ENCODE measurements around the gene CNTN6.

Gene CNTN6

DNA sequence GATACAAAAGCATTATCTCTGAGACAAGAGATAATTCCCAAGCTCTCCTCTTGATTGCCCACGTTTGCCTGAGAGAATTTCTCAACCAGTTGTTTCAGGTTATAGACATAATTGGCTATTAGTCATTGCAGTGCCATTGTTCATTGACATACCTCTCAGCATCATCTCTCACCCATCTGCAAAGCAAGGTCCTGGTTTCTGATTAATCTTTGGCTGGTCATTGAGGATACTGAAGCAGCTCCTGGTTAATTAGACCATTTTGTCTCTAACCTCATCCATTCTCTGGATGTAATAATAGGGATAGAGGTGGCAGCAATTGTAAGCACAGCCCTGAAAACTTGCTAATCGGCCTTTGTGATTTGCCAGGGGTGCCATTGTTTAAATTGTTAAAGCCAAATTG is 104.2 kb downstream of the CNTN6 start:
- H3K9ac ChIP-seq (ENCODE audit: low read length in 5 of 5) = no peak overlapping the region
- no peak overlapping the region for H3K4me3 ChIP-seq (ENCODE audit: low read depth in 1 of 5, low read length in 5 of 5)
- no peaks in the 10 kb centered on the region for H3K36me3 ChIP-seq (ENCODE audit: control insufficient read depth in 5 of 5, insufficient read depth in 5 of 5, low read length in 5 of 5)
- peaks cover 0 to 12% (median 0%) of the 10 kb centered on the region in 5 donors for H3K4me1 ChIP-seq (ENCODE audit: control insufficient read depth in 5 of 5, insufficient read depth in 5 of 5, low read length in 5 of 5)
- no peak overlapping the region for H3K27ac ChIP-seq (ENCODE audit: low read depth, low read length)
- no peaks in the 10 kb centered on the region for H3K9me3 ChIP-seq (ENCODE audit: control insufficient read depth in 5 of 5, low read length in 5 of 5)
- H3K27me3 ChIP-seq (ENCODE audit: control insufficient read depth in 5 of 5, insufficient read depth in 4 of 5, low read length in 5 of 5) = no peaks in the 10 kb centered on the region

DNA sequence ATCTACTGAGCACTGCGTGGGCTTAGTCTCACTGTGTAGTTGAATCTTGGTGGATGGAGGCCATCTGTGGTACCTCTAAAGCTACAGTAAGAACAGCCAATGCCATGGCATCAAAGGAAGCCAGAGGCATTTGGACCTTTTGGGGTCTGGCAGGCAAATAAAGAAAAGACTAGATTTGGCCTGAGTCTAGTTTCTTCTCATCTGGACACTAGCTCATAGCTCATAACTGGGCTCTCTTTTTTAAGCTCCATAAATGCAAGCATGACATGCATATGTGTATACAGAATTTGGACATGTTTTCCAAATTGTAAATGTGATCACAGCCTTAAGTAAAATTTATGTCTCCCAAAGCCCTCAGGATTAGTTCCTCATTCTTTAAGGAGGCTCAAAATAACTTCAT is 107.5 kb downstream of the CNTN6 start:
- no peak overlapping the region for H3K9ac ChIP-seq (ENCODE audit: low read length in 5 of 5)
- no peak overlapping the region for H3K4me3 ChIP-seq (ENCODE audit: low read depth in 1 of 5, low read length in 5 of 5)
- no peak overlapping the region for H3K27ac ChIP-seq (ENCODE audit: low read depth, low read length)
- no peaks in the 10 kb centered on the region for H3K36me3 ChIP-seq (ENCODE audit: control insufficient read depth in 5 of 5, insufficient read depth in 5 of 5, low read length in 5 of 5)
- peaks cover 0 to 12% (median 0%) of the 10 kb centered on the region in 5 donors for H3K4me1 ChIP-seq (ENCODE audit: control insufficient read depth in 5 of 5, insufficient read depth in 5 of 5, low read length in 5 of 5)
- H3K27me3 ChIP-seq (ENCODE audit: control insufficient read depth in 5 of 5, insufficient read depth in 4 of 5, low read length in 5 of 5) = no peaks in the 10 kb centered on the region
- H3K9me3 ChIP-seq (ENCODE audit: control insufficient read depth in 5 of 5, low read length in 5 of 5) = no peaks in the 10 kb centered on the region

DNA sequence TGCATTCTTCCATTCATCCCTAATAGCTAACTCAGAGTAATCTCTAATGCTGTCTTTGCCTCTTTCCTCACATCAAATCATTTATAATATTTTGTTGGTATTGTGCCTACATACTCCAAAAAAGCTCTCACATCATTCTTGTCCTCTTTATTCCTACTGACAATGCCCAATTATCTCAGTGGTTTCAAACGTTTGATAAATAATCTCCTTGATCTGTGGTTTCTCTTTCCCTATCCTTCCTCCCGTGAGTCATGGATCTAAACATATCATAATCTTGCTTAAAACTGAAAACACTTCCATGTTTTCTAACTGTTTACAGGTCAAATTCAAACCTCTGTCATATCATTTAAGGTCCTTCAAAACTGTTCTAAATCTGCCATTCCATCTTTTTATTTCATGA is 115.1 kb downstream of the CNTN6 start:
- H3K9me3 ChIP-seq (ENCODE audit: control insufficient read depth in 5 of 5, low read length in 5 of 5) = no peaks in the 10 kb centered on the region
- H3K36me3 ChIP-seq (ENCODE audit: control insufficient read depth in 5 of 5, insufficient read depth in 5 of 5, low read length in 5 of 5) = no peaks in the 10 kb centered on the region
- H3K9ac ChIP-seq (ENCODE audit: low read length in 5 of 5) = no peak overlapping the region
- H3K4me1 ChIP-seq (ENCODE audit: control insufficient read depth in 5 of 5, insufficient read depth in 5 of 5, low read length in 5 of 5) = no peaks in the 10 kb centered on the region
- no peak overlapping the region for H3K4me3 ChIP-seq (ENCODE audit: low read depth in 1 of 5, low read length in 5 of 5)
- H3K27me3 ChIP-seq (ENCODE audit: control insufficient read depth in 5 of 5, insufficient read depth in 4 of 5, low read length in 5 of 5) = no peaks in the 10 kb centered on the region
- no peak overlapping the region for H3K27ac ChIP-seq (ENCODE audit: low read depth, low read length)

DNA sequence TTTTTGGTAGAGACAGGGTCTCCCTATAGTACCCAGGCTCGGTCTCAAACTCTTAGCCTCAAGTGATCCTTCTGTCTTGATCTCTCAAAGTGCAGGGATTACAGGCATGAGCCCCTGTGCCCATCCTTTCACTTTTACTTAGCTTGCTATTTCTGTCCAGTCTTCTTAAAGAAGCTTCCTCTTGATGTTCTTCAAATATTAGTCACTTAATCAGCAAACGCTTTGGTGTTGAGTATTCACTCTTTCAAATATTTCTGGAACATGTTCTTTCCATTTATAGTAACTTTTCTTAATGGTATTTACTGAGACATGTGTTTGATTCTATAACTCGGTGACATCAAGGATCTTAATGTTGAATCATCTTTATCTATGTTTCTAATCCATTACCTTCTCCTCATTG is 122.1 kb downstream of the CNTN6 start:
- Histone ChIP-seq H3K36me3 (ENCODE audit: control insufficient read depth in 5 of 5, insufficient read depth in 5 of 5, low read length in 5 of 5) (no peaks in the 10 kb centered on the region), H3K9me3 (ENCODE audit: control insufficient read depth in 5 of 5, low read length in 5 of 5) (no peaks in the 10 kb centered on the region), H3K4me1 (ENCODE audit: control insufficient read depth in 5 of 5, insufficient read depth in 5 of 5, low read length in 5 of 5) (no peaks in the 10 kb centered on the region), H3K27me3 (ENCODE audit: control insufficient read depth in 5 of 5, insufficient read depth in 4 of 5, low read length in 5 of 5) (no peaks in the 10 kb centered on the region), H3K4me3 (ENCODE audit: low read depth in 1 of 5, low read length in 5 of 5) (no peak overlapping the region), H3K27ac (ENCODE audit: low read depth, low read length) (no peak overlapping the region), H3K9ac (ENCODE audit: low read length in 5 of 5) (no peak overlapping the region)

GRCh38 chr3:1216856-1217255 is 124.0 kb downstream of the CNTN6 start:
- no peaks in the 10 kb centered on the region for H3K4me1 ChIP-seq (ENCODE audit: control insufficient read depth in 5 of 5, insufficient read depth in 5 of 5, low read length in 5 of 5)
- no peak overlapping the region for H3K9ac ChIP-seq (ENCODE audit: low read length in 5 of 5)
- no peaks in the 10 kb centered on the region for H3K36me3 ChIP-seq (ENCODE audit: control insufficient read depth in 5 of 5, insufficient read depth in 5 of 5, low read length in 5 of 5)
- H3K27me3 ChIP-seq (ENCODE audit: control insufficient read depth in 5 of 5, insufficient read depth in 4 of 5, low read length in 5 of 5) = no peaks in the 10 kb centered on the region
- no peak overlapping the region for H3K27ac ChIP-seq (ENCODE audit: low read depth, low read length)
- no peak overlapping the region for H3K4me3 ChIP-seq (ENCODE audit: low read depth in 1 of 5, low read length in 5 of 5)
- H3K9me3 ChIP-seq (ENCODE audit: control insufficient read depth in 5 of 5, low read length in 5 of 5) = no peaks in the 10 kb centered on the region

DNA sequence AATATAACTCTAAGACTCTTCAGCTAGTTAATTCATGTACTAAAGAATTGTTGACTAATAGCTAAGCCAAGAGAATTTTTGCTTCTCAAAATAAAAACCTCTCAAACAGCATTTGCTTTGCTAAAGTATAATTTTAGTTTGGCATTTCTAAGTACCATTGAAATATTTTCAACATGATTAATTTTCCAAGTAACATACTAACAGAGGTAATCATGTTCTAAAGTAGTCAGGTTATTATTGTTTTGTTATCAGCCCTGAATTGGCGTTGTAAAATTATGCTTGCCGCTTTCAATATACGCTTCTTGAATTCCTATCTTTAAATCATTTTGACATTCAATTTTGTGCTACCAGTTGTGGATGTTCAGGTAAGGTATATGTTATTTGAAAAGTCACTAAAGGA is 134.3 kb downstream of the CNTN6 start:
- H3K4me3 ChIP-seq (ENCODE audit: low read depth in 1 of 5, low read length in 5 of 5) = no peak overlapping the region
- no peaks in the 10 kb centered on the region for H3K36me3 ChIP-seq (ENCODE audit: control insufficient read depth in 5 of 5, insufficient read depth in 5 of 5, low read length in 5 of 5)
- no peaks in the 10 kb centered on the region for H3K4me1 ChIP-seq (ENCODE audit: control insufficient read depth in 5 of 5, insufficient read depth in 5 of 5, low read length in 5 of 5)
- no peaks in the 10 kb centered on the region for H3K9me3 ChIP-seq (ENCODE audit: control insufficient read depth in 5 of 5, low read length in 5 of 5)
- H3K27ac ChIP-seq (ENCODE audit: low read depth, low read length) = no peak overlapping the region
- H3K27me3 ChIP-seq (ENCODE audit: control insufficient read depth in 5 of 5, insufficient read depth in 4 of 5, low read length in 5 of 5) = no peaks in the 10 kb centered on the region
- no peak overlapping the region for H3K9ac ChIP-seq (ENCODE audit: low read length in 5 of 5)

- Histone ChIP-seq H3K4me3 (ENCODE audit: low read depth in 1 of 5, low read length in 5 of 5) (no peak overlapping the region), H3K9ac (ENCODE audit: low read length in 5 of 5) (no peak overlapping the region), H3K9me3 (ENCODE audit: control insufficient read depth in 5 of 5, low read length in 5 of 5) (no peaks in the 10 kb centered on the region), H3K36me3 (ENCODE audit: control insufficient read depth in 5 of 5, insufficient read depth in 5 of 5, low read length in 5 of 5) (no peaks in the 10 kb centered on the region), H3K27me3 (ENCODE audit: control insufficient read depth in 5 of 5, insufficient read depth in 4 of 5, low read length in 5 of 5) (no peaks in the 10 kb centered on the region), H3K4me1 (ENCODE audit: control insufficient read depth in 5 of 5, insufficient read depth in 5 of 5, low read length in 5 of 5) (no peaks in the 10 kb centered on the region), H3K27ac (ENCODE audit: low read depth, low read length) (no peak overlapping the region)
Observed at GRCh38 chr3:1228289-1228688, 135.5 kb downstream of the CNTN6 start.

DNA sequence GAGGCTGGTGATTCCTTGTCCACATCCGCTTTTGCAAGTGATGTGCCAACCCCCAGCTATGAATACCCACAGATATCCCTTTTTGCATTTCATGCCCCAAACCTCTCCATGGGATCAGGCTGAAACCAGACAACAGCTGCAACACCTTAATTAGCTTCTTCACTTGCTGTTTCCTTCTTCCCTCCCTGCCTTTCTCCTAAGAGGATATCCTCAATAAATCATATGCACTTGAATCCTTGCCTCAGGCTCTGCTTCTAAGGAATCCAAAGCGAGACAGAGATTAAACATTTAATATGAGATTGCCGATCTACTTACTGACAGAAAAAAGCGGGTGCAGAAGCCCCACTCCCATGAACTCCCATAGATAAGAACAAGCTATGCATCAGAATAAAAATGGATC is 138.1 kb downstream of the CNTN6 start:
- Histone ChIP-seq H3K36me3 (ENCODE audit: control insufficient read depth in 5 of 5, insufficient read depth in 5 of 5, low read length in 5 of 5) (no peaks in the 10 kb centered on the region), H3K9me3 (ENCODE audit: control insufficient read depth in 5 of 5, low read length in 5 of 5) (no peaks in the 10 kb centered on the region), H3K4me3 (ENCODE audit: low read depth in 1 of 5, low read length in 5 of 5) (no peak overlapping the region), H3K27ac (ENCODE audit: low read depth, low read length) (no peak overlapping the region), H3K27me3 (ENCODE audit: control insufficient read depth in 5 of 5, insufficient read depth in 4 of 5, low read length in 5 of 5) (no peaks in the 10 kb centered on the region), H3K4me1 (ENCODE audit: control insufficient read depth in 5 of 5, insufficient read depth in 5 of 5, low read length in 5 of 5) (no peaks in the 10 kb centered on the region), H3K9ac (ENCODE audit: low read length in 5 of 5) (no peak overlapping the region)

DNA sequence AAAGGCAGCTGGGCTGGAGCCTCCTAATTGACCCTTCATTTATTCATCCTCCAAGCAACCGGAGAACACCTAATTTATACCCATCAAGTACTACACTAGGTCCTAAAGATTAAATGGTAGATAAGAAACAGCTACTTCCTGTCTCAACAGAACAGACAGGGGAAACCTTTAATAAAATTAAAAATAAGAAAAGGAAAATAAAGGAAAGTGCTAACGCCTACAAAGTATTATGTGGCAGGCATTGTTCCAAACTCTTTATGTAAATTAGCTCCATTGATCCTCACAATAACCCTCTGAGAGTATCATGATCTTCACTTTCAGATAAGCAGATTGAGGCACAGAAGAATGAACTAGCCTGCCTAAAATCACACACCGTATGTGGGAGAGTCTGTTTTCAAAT is 139.5 kb downstream of the CNTN6 start:
- Histone ChIP-seq H3K9ac (ENCODE audit: low read length in 5 of 5) (no peak overlapping the region), H3K9me3 (ENCODE audit: control insufficient read depth in 5 of 5, low read length in 5 of 5) (no peaks in the 10 kb centered on the region), H3K4me1 (ENCODE audit: control insufficient read depth in 5 of 5, insufficient read depth in 5 of 5, low read length in 5 of 5) (no peaks in the 10 kb centered on the region), H3K36me3 (ENCODE audit: control insufficient read depth in 5 of 5, insufficient read depth in 5 of 5, low read length in 5 of 5) (no peaks in the 10 kb centered on the region), H3K27ac (ENCODE audit: low read depth, low read length) (no peak overlapping the region), H3K4me3 (ENCODE audit: low read depth in 1 of 5, low read length in 5 of 5) (no peak overlapping the region), H3K27me3 (ENCODE audit: control insufficient read depth in 5 of 5, insufficient read depth in 4 of 5, low read length in 5 of 5) (no peaks in the 10 kb centered on the region)

DNA sequence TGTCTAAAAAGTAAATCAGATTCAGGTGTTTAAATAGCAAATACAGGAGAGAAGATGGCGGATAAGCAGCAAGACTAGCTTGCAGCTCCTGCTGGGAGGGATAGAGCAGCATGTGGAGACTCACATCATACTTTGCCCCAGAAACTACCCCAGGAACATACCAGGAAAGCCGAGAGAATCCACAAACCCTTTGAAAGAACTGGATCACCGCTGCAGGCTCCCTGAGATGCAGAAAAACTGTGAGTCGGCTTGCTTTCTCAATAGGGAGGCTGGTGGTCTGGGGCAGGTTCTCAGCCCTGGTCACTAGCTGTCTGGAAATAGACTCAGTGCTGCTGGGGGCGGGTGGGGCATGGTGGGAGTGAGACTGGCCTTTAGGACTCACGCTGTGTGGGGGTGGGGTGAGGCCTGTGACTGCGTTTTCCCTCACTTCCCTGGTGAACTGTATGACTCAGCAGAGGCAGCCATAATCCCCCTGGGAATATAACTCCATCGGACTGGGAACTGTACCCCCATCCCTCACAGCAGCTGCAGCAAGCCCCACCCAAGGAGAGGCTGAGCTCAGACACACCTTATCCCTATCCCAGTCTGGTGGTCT is 142.8 kb downstream of the CNTN6 start:
- H3K9me3 ChIP-seq (ENCODE audit: control insufficient read depth in 5 of 5, low read length in 5 of 5) = no peaks in the 10 kb centered on the region
- no peak overlapping the region for H3K27ac ChIP-seq (ENCODE audit: low read depth, low read length)
- H3K36me3 ChIP-seq (ENCODE audit: control insufficient read depth in 5 of 5, insufficient read depth in 5 of 5, low read length in 5 of 5) = no peaks in the 10 kb centered on the region
- H3K27me3 ChIP-seq (ENCODE audit: control insufficient read depth in 5 of 5, insufficient read depth in 4 of 5, low read length in 5 of 5) = no peaks in the 10 kb centered on the region
- H3K4me1 ChIP-seq (ENCODE audit: control insufficient read depth in 5 of 5, insufficient read depth in 5 of 5, low read length in 5 of 5) = no peaks in the 10 kb centered on the region
- no peak overlapping the region for H3K4me3 ChIP-seq (ENCODE audit: low read depth in 1 of 5, low read length in 5 of 5)
- H3K9ac ChIP-seq (ENCODE audit: low read length in 5 of 5) = no peak overlapping the region
